Rectal smooth muscle tissue (tissue), 1 donor: ENCODE measurements around the gene SLC38A4.

Experiments used
- H3K27ac ChIP-seq: one replicate; pipeline ENCODE4 v1.7.0; 2013; ENCODE audit warnings: low read depth, low read length, inconsistent platforms
- H3K27me3 ChIP-seq: one replicate; pipeline ENCODE4 v1.7.0; 2013; ENCODE audit warnings: low read length; ENCODE audit not compliant: control insufficient read depth, insufficient read depth
- H3K36me3 ChIP-seq: one replicate; pipeline ENCODE4 v1.7.0; 2013; ENCODE audit warnings: low read length; ENCODE audit not compliant: control insufficient read depth, insufficient read depth
- H3K4me1 ChIP-seq: one replicate; pipeline ENCODE4 v1.7.0; 2013; ENCODE audit warnings: low read length; ENCODE audit not compliant: control insufficient read depth, insufficient read depth
- H3K4me3 ChIP-seq: one replicate; pipeline ENCODE4 v1.7.0; 2013; ENCODE audit warnings: low read length
- H3K9ac ChIP-seq: one replicate; pipeline ENCODE4 v1.7.0; 2013; ENCODE audit warnings: low read length

The SLC38A4 gene

DNA sequence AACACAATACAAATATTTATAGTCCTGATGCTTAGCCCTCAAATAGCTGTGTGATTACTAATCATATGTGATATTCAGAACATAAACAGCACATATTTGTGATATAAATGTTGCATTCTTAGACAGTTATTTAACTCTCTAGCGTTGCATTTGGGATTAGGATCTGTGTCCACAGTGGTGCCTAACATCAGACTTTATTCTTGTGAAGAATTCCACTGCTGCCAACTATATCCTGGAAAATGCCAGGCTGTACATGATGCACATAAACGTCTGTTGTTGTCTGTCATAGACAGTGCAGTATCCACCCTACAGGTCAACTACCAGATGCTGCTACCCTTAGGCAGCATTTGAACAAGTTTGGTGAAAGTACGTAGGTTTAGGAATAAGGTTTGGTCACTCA, 39.0 kb downstream of the SLC38A4 start:
- H3K36me3 ChIP-seq, result no peaks in the 10 kb centered on the region
- H3K27ac ChIP-seq, result no peak overlapping the region
- no peaks in the 10 kb centered on the region for H3K4me1 ChIP-seq
- H3K27me3 ChIP-seq, result no peaks in the 10 kb centered on the region
- no peak overlapping the region for H3K4me3 ChIP-seq
- H3K9ac ChIP-seq, result no peak overlapping the region

DNA sequence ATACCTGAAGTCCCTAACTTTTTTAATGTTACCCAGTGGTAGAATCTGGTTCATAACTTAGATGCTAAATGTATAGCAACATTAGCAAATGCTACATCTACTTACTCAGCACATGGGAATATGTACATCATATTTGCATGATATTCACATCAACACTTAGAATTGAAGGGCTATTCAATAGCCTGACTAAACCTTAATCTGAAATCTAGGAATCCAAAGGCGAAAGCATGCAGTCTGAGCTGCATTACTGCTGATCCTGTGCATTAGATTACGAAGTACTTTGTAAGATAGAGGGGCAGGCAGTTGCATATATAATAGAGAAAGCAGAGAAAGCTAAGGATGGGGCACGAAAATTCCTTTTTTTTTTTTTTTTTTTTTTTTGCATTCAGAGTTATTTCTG, 40.4 kb downstream of the SLC38A4 start:
- Histone ChIP-seq H3K36me3 (no peaks in the 10 kb centered on the region), H3K4me3 (no peak overlapping the region), H3K4me1 (no peaks in the 10 kb centered on the region), H3K27ac (no peak overlapping the region), H3K27me3 (no peaks in the 10 kb centered on the region), H3K9ac (no peak overlapping the region)

DNA sequence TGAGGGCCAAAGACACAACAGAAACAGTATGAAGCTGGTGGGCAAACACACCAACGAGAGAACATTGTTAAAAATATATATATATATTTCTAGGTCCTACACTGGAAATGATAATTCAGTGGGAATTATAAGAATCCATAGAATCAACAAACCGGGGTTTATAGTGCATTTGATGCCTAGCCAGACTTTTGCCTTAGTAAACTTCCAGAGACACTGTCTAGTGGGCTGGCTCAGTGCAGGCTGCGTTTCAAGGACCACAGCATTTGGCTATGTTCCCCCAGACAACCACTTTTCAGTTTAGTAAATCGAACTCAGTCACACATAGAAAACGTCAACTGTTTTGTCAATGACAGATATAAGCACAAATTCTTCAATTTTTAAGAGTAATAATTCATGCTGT, 41.9 kb downstream of the SLC38A4 start:
- no peaks in the 10 kb centered on the region for H3K4me1 ChIP-seq

DNA sequence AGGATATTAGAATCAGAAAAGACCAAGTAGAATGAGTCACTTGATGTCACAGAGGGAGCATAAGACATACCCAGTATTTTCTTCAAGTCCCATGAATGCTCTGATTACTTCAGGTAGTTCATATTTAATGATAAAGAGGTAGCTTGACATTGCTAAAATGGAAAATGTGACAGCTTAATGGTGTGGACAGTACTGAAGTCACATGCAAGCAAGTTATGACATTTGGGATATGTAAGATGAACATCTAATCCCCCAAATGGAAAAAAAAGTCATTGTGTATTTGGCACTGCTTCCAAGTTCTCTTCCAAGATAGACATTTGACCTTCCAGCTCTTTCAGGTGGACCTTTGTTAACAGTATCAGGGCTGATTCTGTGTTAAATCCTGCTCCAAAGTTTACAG, 45.9 kb downstream of the SLC38A4 start:
- H3K27me3 ChIP-seq, result no peaks in the 10 kb centered on the region
- H3K4me3 ChIP-seq, result no peak overlapping the region
- H3K36me3 ChIP-seq, result no peaks in the 10 kb centered on the region
- no peak overlapping the region for H3K9ac ChIP-seq
- H3K27ac ChIP-seq, result no peak overlapping the region
- no peaks in the 10 kb centered on the region for H3K4me1 ChIP-seq

More for the DNA sequence above, 41.9 kb downstream of the SLC38A4 start:
- Histone ChIP-seq H3K4me3 (no peak overlapping the region), H3K27ac (no peak overlapping the region), H3K36me3 (no peaks in the 10 kb centered on the region), H3K9ac (no peak overlapping the region), H3K27me3 (no peaks in the 10 kb centered on the region)

DNA sequence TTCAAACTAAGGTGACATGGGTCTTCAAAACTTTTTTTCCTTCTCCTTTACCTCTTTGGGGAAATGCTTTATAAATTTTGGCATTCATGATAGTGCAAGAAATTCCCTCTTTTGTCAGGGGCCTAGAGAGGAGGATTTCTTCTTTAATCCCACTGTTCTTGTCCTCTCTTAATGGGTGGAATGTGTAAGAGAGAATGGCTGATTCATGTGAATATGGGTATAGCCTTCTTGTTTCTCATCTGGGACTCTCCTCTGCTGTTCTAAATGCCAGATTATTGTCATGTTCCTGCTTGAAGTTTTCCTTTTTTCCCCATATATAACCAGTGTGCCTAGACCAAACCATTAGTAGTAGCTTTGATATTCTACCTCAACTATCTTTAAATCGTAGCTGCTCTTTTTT, 46.7 kb downstream of the SLC38A4 start:
- Histone ChIP-seq H3K4me3 (no peak overlapping the region), H3K9ac (no peak overlapping the region), H3K36me3 (no peaks in the 10 kb centered on the region), H3K4me1 (peaks cover 2% of the 10 kb centered on the region), H3K27ac (no peak overlapping the region), H3K27me3 (no peaks in the 10 kb centered on the region)

DNA sequence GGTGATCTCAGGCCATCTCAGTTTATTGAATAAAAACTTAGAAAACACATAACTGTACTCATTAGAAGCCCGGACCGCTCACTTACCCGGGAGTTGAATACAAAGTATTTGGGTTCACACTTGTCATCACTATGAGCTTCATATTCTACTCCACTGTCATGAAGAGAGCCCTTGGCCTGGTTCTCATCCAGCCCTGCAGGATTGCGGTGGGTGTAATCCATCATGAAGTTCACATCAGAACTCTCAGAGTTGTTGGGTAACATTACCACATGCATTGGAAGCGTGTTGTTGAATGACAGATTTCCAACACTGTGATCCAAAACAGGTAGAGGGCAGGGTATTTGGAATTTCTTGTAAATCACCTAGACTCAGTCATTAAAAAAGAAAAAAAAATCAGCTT, 47.4 kb downstream of the SLC38A4 start:
- Histone ChIP-seq H3K4me3 (no peak overlapping the region), H3K4me1 (peaks cover 4% of the 10 kb centered on the region), H3K9ac (no peak overlapping the region), H3K27me3 (no peaks in the 10 kb centered on the region), H3K36me3 (no peaks in the 10 kb centered on the region), H3K27ac (no peak overlapping the region)

DNA sequence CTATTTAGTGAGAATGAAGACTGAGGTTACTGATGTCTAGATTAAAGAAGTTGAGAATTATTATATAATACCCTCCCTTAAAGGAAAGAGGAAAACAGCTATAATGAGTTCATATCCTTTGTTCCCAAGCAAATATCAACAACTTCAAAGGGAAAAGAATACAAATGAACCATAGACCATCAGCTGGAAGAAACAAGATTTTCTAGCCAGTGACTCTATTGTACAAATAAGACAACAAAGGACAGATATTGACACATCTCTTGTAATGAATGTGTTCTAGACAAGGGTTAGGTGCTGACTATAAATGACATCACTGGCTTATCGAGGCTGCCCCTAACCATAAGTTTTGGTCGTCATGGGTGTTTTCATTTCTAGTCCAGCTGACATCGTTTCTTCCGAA, 48.2 kb downstream of the SLC38A4 start:
- no peak overlapping the region for H3K9ac ChIP-seq
- H3K4me1 ChIP-seq, result peaks cover 4% of the 10 kb centered on the region
- H3K4me3 ChIP-seq, result no peak overlapping the region
- no peak overlapping the region for H3K27ac ChIP-seq
- no peaks in the 10 kb centered on the region for H3K36me3 ChIP-seq
- no peaks in the 10 kb centered on the region for H3K27me3 ChIP-seq

DNA sequence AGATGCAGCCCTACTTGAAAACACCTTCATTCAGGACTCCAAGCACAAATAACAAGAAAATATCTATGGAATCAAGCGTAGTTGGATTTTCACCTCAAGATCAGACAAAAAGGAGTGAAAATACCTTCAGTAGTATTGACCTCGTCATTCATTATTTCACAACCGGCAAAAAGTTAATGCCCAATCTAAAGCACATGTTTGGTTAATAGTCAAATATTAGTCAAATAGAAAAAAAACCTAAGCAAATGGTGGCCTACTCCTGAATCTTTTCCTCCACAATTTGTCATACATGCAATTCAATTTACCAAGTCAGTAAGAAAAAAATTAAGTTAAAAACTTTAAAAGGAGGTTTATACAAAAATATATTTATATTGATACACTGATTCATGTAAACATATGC, 50.0 kb downstream of the SLC38A4 start:
- Histone ChIP-seq H3K27ac (no peak overlapping the region), H3K36me3 (no peaks in the 10 kb centered on the region), H3K4me1 (peaks cover 4% of the 10 kb centered on the region), H3K27me3 (no peaks in the 10 kb centered on the region), H3K9ac (no peak overlapping the region), H3K4me3 (no peak overlapping the region)

DNA sequence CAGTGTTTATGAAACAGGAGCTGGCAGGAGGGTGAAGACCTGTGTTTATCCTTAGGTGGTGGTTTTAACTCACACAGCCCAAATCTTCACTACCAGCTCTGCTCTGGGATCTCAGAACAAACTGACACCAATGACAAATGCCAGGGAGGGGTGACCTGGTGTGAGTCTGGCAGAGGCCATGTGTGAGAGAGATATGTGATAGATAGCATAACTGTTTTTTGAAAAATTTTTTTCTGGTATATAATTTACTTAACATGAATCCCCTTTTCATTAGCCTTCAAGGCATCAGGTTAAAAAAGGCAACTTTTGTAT, 51.5 kb downstream of the SLC38A4 start:
- Histone ChIP-seq H3K27me3 (no peaks in the 10 kb centered on the region), H3K36me3 (no peaks in the 10 kb centered on the region), H3K4me1 (peaks cover 4% of the 10 kb centered on the region), H3K4me3 (no peak overlapping the region), H3K9ac (no peak overlapping the region), H3K27ac (no peak overlapping the region)

DNA sequence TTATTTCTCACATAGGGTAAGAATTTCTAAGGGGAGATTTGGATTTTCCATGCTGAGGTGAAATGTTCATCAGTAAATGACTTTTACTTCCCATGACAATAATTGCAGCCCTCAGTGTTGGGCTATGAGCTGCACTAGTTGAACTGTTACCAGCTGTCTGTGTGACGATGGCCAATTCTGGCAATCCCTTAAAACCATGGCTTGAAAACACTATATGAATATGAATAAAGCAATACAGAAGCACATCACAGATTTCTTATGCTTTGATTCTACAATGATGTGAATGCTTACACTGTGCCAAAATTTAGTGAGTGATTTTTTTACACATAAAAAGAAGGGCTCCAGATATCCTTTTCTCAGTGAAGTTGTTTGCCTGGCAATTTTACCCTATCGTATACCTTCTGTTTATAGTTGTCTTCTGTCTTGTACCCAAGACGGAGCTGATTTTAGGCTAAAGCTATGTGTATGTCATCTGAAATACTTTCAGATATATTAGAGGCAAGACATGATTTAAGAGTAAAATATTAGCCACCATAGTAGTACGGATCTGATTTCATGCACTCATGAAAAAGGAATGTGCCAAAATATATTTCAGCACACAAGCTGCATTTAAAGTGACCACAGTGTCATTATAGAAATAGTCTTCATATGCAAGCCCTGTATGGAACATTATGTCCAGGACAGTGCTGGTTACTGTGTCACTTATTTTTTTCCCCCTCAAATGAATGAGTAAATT, 52.0 kb downstream of the SLC38A4 start:
- no peak overlapping the region for H3K9ac ChIP-seq
- H3K27ac ChIP-seq, result no peak overlapping the region
- no peaks in the 10 kb centered on the region for H3K36me3 ChIP-seq
- H3K4me1 ChIP-seq, result peaks cover 4% of the 10 kb centered on the region
- no peaks in the 10 kb centered on the region for H3K27me3 ChIP-seq
- H3K4me3 ChIP-seq, result no peak overlapping the region

DNA sequence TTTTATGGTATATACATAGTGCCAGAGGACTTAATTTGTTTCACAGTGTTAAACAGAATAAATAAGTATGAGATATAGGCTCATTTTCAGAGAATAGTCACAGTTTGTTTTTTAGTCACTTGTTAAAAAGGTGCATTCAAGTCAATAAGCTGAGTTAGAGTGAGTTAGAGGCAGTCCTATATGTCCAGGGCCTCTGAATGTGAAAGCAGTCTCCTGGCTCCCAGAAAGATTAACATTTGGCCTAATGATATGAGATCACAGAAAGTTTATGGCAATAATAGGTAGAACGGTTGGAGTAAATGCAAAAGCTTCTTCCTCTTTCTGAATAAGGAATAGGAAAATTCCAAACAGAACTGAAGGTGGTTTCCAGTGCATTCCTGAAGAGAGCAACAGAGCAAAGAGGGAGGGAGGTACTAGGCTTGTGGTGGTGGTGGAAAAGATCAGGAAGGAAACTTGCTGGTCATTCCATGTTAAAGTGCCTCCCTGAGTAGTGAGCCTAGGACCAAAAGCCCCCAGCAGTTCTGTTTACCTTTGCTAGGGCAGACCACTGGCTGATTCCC, 54.4 kb downstream of the SLC38A4 start:
- no peak overlapping the region for H3K9ac ChIP-seq
- H3K27ac ChIP-seq, result no peak overlapping the region
- no peaks in the 10 kb centered on the region for H3K36me3 ChIP-seq
- peaks cover 4% of the 10 kb centered on the region for H3K4me1 ChIP-seq
- no peaks in the 10 kb centered on the region for H3K27me3 ChIP-seq
- no peak overlapping the region for H3K4me3 ChIP-seq

DNA sequence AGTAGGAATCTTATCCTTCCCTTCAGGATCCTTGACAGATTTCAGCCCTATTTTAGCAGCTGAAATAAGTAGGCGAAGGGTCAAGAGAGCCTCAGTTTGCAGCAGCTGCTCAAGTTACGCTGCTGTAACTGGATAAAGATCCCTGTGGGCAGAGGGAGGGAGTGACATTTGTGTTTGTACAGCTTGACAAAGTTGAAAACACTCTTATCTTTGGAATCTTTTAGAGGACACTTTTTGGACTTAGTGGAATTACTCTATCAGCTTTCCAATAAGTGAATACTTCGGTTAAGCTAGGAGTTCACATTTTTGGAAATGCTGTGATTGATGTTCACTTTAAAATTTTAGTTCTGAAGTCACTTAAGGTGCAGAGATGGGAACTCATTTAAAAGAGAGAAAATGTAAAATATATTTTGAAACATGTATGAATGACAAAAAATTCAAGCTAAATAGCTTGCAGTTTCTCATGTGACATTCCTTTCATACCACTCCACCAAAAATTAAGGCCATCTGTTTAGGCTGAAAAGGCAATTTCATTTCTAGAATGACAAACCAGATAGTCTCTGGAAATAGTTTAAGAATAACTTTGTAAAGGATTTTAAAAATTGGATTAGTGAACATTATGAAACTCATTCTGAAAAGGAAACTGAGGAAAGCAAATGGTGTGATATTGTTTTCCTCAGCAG, 55.2 kb downstream of the SLC38A4 start:
- Histone ChIP-seq H3K9ac (no peak overlapping the region), H3K4me1 (peaks cover 4% of the 10 kb centered on the region), H3K4me3 (no peak overlapping the region), H3K27me3 (no peaks in the 10 kb centered on the region), H3K27ac (no peak overlapping the region), H3K36me3 (no peaks in the 10 kb centered on the region)

DNA sequence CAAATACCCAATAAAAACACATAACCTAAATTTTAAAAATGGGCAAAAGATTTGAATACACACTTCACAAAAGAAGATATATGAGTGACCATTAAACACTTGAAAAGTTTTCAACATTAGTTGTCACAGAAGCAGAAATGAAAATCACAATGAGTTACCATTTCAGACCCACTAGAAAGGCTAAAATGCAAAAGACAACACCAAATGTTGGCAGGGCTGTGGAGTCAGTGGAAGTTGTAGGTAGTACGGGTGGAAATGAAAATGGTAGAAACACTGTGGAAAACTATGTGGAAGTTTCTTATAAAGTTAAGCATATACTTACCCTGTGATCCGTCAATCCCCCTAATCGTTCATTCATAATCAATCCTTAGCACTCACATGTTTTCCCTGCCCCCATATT, 61.8 kb downstream of the SLC38A4 start:
- Histone ChIP-seq H3K27ac (no peak overlapping the region), H3K36me3 (no peaks in the 10 kb centered on the region), H3K4me1 (no peaks in the 10 kb centered on the region), H3K9ac (no peak overlapping the region), H3K27me3 (no peaks in the 10 kb centered on the region), H3K4me3 (no peak overlapping the region)
